SU-DHL-6 (cell line): Measurements from ENCODE around the gene SLC6A2.

Experiments used
- H2AFZ ChIP-seq: fragments of 200-600 bp; sonication (generic); 2 replicates; pipeline ENCODE4 v1.6.1; 2014; ENCODE audit warnings: low read depth, mild to moderate bottlenecking, moderate library complexity, mixed read lengths, antibody characterized with exemption, low read length; ENCODE audit not compliant: severe bottlenecking
- H3F3A ChIP-seq: fragments of 200-600 bp; shearing (Covaris generic); 2 replicates; pipeline ENCODE4 v1.6.0; 2016; ENCODE audit warnings: antibody characterized with exemption, mild to moderate bottlenecking; ENCODE audit not compliant: insufficient read depth
- H3K27ac ChIP-seq: fragments of 200-600 bp; sonication (generic); 2 replicates; pipeline ENCODE4 v1.5.1; 2016; ENCODE audit warnings: low read depth, mild to moderate bottlenecking, low read length, moderate library complexity, mixed read lengths
- H3K27me3 ChIP-seq: fragments of 200-600 bp; sonication (generic), shearing (Covaris generic); 2 replicates; pipeline ENCODE4 v1.6.0; 2014; ENCODE audit warnings: mild to moderate bottlenecking, low read length
- H3K36me3 ChIP-seq: fragments of 200-600 bp; sonication (generic); 2 replicates; pipeline ENCODE4 v1.6.1; 2014; ENCODE audit warnings: mild to moderate bottlenecking, low read length, mixed read lengths
- H3K4me2 ChIP-seq: fragments of 300-600, 200-600 bp; shearing (Covaris generic), sonication (generic); 2 replicates; pipeline ENCODE4 v1.6.0; 2014; ENCODE audit warnings: low read length, low read depth, mild to moderate bottlenecking; ENCODE audit not compliant: poor library complexity, severe bottlenecking
- H3K4me3 ChIP-seq: fragments of 200-600 bp; sonication (generic); 2 replicates; pipeline ENCODE4 v1.5.1; 2014; ENCODE audit warnings: antibody characterized with exemption, low read length, mild to moderate bottlenecking, mixed read lengths; ENCODE audit not compliant: insufficient read depth, poor library complexity, severe bottlenecking
- H3K79me2 ChIP-seq: fragments of 200-600 bp; sonication (generic); 2 replicates; pipeline ENCODE4 v1.6.1; 2014; ENCODE audit warnings: mild to moderate bottlenecking, low read length, moderate library complexity; ENCODE audit not compliant: insufficient read depth
- H3K9ac ChIP-seq: fragments of 200-600 bp; sonication (generic); 2 replicates; pipeline ENCODE4 v1.7.0; 2014; ENCODE audit warnings: mild to moderate bottlenecking, low read length
- H3K9me2 ChIP-seq: fragments of 200-600 bp; sonication (generic); replicated peaks from 2 replicates; pipeline ENCODE4 v1.6.1; 2014; ENCODE audit warnings: low read length; ENCODE audit not compliant: insufficient read depth
- H3K9me3 ChIP-seq: fragments of 200-600 bp; sonication (generic); 2 replicates; pipeline ENCODE4 v1.6.1; 2014; ENCODE audit warnings: low read length, mixed read lengths; ENCODE audit not compliant: insufficient read depth
- H4K20me1 ChIP-seq: fragments of 200-600 bp; sonication (generic); 2 replicates; pipeline ENCODE4 v1.6.1; 2014; ENCODE audit warnings: low read depth, mild to moderate bottlenecking, antibody characterized with exemption, low read length, moderate library complexity, mixed read lengths
- CTCF ChIP-seq: fragments of 200-600 bp; sonication (generic); IDR thresholded peaks from one replicate; pipeline ENCODE4 v1.5.1; 2017; ENCODE audit warnings: antibody characterized with exemption, mild to moderate bottlenecking, low read length, moderate library complexity; ENCODE audit not compliant: insufficient read depth, poor library complexity, severe bottlenecking
- EZH2phosphoT487 ChIP-seq: fragments of 200-600 bp; sonication (generic), shearing (Covaris generic); conservative IDR thresholded peaks from 2 replicates; pipeline ENCODE4 v1.6.1; 2018; ENCODE audit warnings: mild to moderate bottlenecking, antibody characterized with exemption, low read length, moderate library complexity, mixed read lengths

SLC6A2 gene

GRCh38 chr16:55690841-55691240 is 35.1 kb downstream of the SLC6A2 start:
- no peaks in the 10 kb centered on the region for H3K36me3 ChIP-seq
- no peak overlapping the region for H3K4me3 ChIP-seq
- H3K79me2 ChIP-seq, result no peaks in the 10 kb centered on the region
- H3K9ac ChIP-seq, result no peak overlapping the region
- TF ChIP-seq EZH2phosphoT487 (no peak), CTCF (no peak)
- H3F3A ChIP-seq, result no peaks in the 10 kb centered on the region
- H3K9me3 ChIP-seq, result no peaks in the 10 kb centered on the region
- H3K27me3 ChIP-seq, result no peaks in the 10 kb centered on the region
- no peak overlapping the region for H3K27ac ChIP-seq
- H4K20me1 ChIP-seq, result no peaks in the 10 kb centered on the region
- H2AFZ ChIP-seq, result no peak overlapping the region
- H3K9me2 ChIP-seq, result no peaks in the 10 kb centered on the region
- no peak overlapping the region for H3K4me2 ChIP-seq

- H3K9ac ChIP-seq, result no peak overlapping the region
- no peaks in the 10 kb centered on the region for H3K79me2 ChIP-seq
- no peak overlapping the region for H3K4me2 ChIP-seq
- no peaks in the 10 kb centered on the region for H4K20me1 ChIP-seq
- H3K27me3 ChIP-seq, result no peaks in the 10 kb centered on the region
- TF ChIP-seq EZH2phosphoT487 (no peak), CTCF (no peak)
- no peaks in the 10 kb centered on the region for H3K36me3 ChIP-seq
- H3K9me3 ChIP-seq, result no peaks in the 10 kb centered on the region
- H3K4me3 ChIP-seq, result no peak overlapping the region
- H3K27ac ChIP-seq, result no peak overlapping the region
- no peaks in the 10 kb centered on the region for H3K9me2 ChIP-seq
- H3F3A ChIP-seq, result no peaks in the 10 kb centered on the region
- no peak overlapping the region for H2AFZ ChIP-seq
Observed at GRCh38 chr16:55691771-55692170, 36.0 kb downstream of the SLC6A2 start.

DNA sequence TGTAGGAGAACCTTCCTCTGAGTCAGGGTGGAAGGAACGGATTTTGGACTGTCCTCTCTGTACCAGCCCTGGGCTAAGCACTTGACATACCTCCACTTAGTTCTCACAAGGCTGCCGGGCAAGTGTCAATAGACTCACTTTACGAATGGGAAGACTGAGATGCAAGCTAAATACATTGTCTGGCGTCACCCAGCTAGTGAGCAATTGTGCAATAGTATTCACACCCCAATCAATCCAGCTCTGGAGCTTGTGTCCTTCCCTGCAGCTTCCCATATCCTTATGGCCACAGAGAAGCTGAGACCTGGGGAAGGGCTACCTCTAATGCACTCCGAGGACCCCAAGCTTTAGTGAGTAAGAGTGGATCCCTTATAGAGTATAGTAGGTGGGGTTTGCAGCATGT is 39.8 kb downstream of the SLC6A2 start:
- H2AFZ ChIP-seq, result no peak overlapping the region
- H3K4me3 ChIP-seq, result no peak overlapping the region
- no peak for TF ChIP-seq CTCF
- TF ChIP-seq EZH2phosphoT487, result no peak
- H3K27ac ChIP-seq, result no peak overlapping the region
- no peak overlapping the region for H3K4me2 ChIP-seq
- no peaks in the 10 kb centered on the region for H4K20me1 ChIP-seq
- no peaks in the 10 kb centered on the region for H3K27me3 ChIP-seq
- H3K9me3 ChIP-seq, result no peaks in the 10 kb centered on the region
- no peak overlapping the region for H3K9ac ChIP-seq
- H3K79me2 ChIP-seq, result no peaks in the 10 kb centered on the region
- H3K36me3 ChIP-seq, result no peaks in the 10 kb centered on the region
- no peaks in the 10 kb centered on the region for H3K9me2 ChIP-seq
- H3F3A ChIP-seq, result no peaks in the 10 kb centered on the region

GRCh38 chr16:55697867-55698266 is 42.1 kb downstream of the SLC6A2 start:
- no peak overlapping the region for H2AFZ ChIP-seq

More at GRCh38 chr16:55697867-55698266, 42.1 kb downstream of the SLC6A2 start:
- Histone ChIP-seq H3K9ac (no peak overlapping the region), H4K20me1 (no peaks in the 10 kb centered on the region), H3K9me2 (no peaks in the 10 kb centered on the region), H3F3A (no peaks in the 10 kb centered on the region), H3K27ac (no peak overlapping the region), H3K27me3 (no peaks in the 10 kb centered on the region), H3K79me2 (no peaks in the 10 kb centered on the region), H3K9me3 (no peaks in the 10 kb centered on the region), H3K4me2 (no peak overlapping the region), H3K36me3 (no peaks in the 10 kb centered on the region), H3K4me3 (no peak overlapping the region)
- TF ChIP-seq CTCF (no peak), EZH2phosphoT487 (no peak)
